Ramos (cell line): ENCODE measurements around the gene TMUB1.

ENCODE experiments used
- in situ Hi-C: fragments of 300-500 bp; cut with MboI; formaldehyde crosslinking; loops from one replicate; pipeline ENCODE4 v1.14.3; 2022; ENCODE audit warnings: low sequenced_read_pairs; ENCODE audit not compliant: unreplicated experiment

TMUB1 gene

GRCh38 chr7:151107882-151108281 is 24.6 kb upstream of the TMUB1 start:
- in situ Hi-C loops, result loop anchor here (10.0 kb wide), 1 partner anchor 323 kb away; no protein-coding TSS in a partner anchor

- in situ Hi-C loops, result loop anchor here (10.0 kb wide), 1 partner anchor 320 kb away; no protein-coding TSS in a partner anchor
Measured at GRCh38 chr7:151104411-151105235, 21.3 kb upstream of the TMUB1 start.

- in situ Hi-C loops, result loop anchor here (10.0 kb wide), 1 partner anchor 319 kb away; no protein-coding TSS in a partner anchor
Measured at GRCh38 chr7:151103973-151104372, 20.7 kb upstream of the TMUB1 start.

GRCh38 chr7:151102991-151103390 is 19.7 kb upstream of the TMUB1 start:
- in situ Hi-C loops, result loop anchor here (10.0 kb wide), 1 partner anchor 318 kb away; no protein-coding TSS in a partner anchor

GRCh38 chr7:151101621-151102396 is 18.5 kb upstream of the TMUB1 start:
- in situ Hi-C loops, result loop anchor here (10.0 kb wide), 1 partner anchor 317 kb away; no protein-coding TSS in a partner anchor

- in situ Hi-C loops, result loop anchor here (10.0 kb wide), 1 partner anchor 316 kb away; no protein-coding TSS in a partner anchor
Measured at GRCh38 chr7:151100921-151101320, 17.6 kb upstream of the TMUB1 start.

GRCh38 chr7:151099486-151100211 is 16.4 kb upstream of the TMUB1 start:
- in situ Hi-C loops, result loop anchor here (10.0 kb wide), 1 partner anchor 315 kb away; no protein-coding TSS in a partner anchor

GRCh38 chr7:151095828-151096475 is 12.7 kb upstream of the TMUB1 start:
- in situ Hi-C loops, result no loop called here

- in situ Hi-C loops, result no loop called here
Measured at GRCh38 chr7:151095123-151095797, 12.0 kb upstream of the TMUB1 start.

- in situ Hi-C loops, result no loop called here
Measured at GRCh38 chr7:151094675-151095074, 11.4 kb upstream of the TMUB1 start.

GRCh38 chr7:151093748-151094147 is 10.5 kb upstream of the TMUB1 start:
- in situ Hi-C loops, result no loop called here

- in situ Hi-C loops, result no loop called here
Measured at GRCh38 chr7:151091988-151092387, 8.7 kb upstream of the TMUB1 start.

GRCh38 chr7:151091431-151091830 is 8.1 kb upstream of the TMUB1 start:
- in situ Hi-C loops, result no loop called here

- in situ Hi-C loops, result no loop called here
Measured at GRCh38 chr7:151091003-151091402, 7.7 kb upstream of the TMUB1 start.

- in situ Hi-C loops, result no loop called here
Measured at GRCh38 chr7:151089893-151090730, 6.8 kb upstream of the TMUB1 start.

GRCh38 chr7:151088856-151089699 is 5.8 kb upstream of the TMUB1 start:
- in situ Hi-C loops, result no loop called here

- in situ Hi-C loops, result no loop called here
Measured at GRCh38 chr7:151088019-151088855, 4.9 kb upstream of the TMUB1 start.
